Measurements from ENCODE around the gene MRPL22.
"Not testable (repeated sequence)": the region's sequence is repeated elsewhere in the genome, so short reads cannot be mapped to it uniquely, and the experiment has no call there.

Gene MRPL22

DNA sequence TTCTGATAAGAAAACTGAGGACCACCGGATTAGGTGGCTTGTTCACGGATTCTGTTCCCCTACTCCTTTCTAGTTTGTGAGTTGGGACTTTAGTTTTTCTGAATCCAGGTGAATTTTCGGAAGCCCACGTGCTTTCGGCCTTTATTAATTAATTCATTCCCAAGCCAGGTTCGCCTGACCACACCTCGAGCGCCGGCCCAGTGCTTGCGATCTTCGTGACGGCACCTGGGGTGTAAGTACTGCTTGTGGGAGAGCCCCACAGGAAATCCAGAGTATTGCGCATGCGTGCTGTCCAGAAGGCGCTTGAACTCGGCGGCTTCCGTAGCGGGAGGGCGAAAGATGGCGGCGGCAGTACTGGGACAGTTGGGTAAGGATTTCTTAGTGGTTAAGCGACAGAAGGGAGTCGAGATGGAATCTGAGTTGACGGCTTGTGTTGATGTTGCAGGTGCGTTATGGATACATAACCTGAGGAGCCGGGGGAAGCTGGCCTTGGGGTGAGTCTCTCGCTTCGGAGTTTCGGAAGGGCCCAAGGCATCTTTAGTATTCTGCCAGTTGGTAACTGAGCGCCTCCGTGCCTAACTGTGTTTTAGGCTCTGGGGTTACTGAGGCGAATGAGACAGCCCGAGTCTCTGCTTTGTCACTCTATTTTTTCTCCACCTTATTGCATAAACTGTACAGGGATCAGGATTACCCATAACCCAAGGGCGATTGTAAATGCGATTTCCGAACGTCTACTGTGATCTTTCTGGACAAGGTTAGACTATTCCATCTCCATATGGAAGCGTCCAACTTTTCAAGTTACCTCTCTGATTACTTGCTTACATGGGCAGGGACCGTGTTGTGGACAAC, at the start of gene MRPL22:
Gene MRPL22, plus strand, starts transcription at position 302 of the 849 bp plus-strand sequence. Its CDS starts 38 bp downstream, at position 340.
- DNase-seq, result peak; percentile 94

DNA sequence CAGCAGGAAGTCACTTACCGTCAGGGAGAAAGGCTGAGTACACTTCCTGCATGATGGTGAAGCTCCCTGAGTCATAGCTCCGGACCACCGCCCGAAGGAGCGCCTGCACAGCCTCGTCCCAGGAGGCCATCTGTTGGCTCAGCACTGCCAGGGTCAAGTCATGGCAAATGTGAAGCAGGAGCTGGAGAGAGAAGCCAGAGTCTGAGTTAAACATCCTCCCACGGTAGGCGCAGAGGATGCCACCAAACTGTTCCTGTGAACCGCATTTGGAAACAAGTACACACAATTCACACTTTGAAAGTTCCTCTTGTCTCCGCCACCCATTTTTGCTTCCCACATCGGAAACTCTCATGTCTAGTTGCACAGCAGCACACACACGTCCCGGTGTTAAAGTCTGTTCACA, 48.5 kb upstream of the MRPL22 start:
- DNase-seq, result no peak

DNA sequence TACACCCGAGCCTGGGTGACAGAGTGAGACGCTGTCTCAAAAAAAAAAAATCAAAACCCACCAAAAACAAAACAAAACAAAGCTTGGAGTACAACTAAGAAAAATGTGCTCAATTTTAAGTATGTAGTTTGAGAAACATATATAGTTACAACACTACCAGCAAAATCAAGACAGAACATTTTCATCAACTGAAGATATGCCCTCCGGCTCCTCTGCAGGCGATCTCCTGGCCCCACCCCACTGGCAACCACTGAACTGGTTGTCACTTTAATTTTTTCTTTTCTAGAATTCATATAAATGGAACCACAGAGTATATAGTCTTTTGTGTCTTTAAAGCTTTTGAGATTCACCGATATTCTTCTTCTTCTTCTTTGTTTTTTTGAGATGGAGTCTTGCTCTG, 47.5 kb upstream of the MRPL22 start:
- no peak for DNase-seq

DNA sequence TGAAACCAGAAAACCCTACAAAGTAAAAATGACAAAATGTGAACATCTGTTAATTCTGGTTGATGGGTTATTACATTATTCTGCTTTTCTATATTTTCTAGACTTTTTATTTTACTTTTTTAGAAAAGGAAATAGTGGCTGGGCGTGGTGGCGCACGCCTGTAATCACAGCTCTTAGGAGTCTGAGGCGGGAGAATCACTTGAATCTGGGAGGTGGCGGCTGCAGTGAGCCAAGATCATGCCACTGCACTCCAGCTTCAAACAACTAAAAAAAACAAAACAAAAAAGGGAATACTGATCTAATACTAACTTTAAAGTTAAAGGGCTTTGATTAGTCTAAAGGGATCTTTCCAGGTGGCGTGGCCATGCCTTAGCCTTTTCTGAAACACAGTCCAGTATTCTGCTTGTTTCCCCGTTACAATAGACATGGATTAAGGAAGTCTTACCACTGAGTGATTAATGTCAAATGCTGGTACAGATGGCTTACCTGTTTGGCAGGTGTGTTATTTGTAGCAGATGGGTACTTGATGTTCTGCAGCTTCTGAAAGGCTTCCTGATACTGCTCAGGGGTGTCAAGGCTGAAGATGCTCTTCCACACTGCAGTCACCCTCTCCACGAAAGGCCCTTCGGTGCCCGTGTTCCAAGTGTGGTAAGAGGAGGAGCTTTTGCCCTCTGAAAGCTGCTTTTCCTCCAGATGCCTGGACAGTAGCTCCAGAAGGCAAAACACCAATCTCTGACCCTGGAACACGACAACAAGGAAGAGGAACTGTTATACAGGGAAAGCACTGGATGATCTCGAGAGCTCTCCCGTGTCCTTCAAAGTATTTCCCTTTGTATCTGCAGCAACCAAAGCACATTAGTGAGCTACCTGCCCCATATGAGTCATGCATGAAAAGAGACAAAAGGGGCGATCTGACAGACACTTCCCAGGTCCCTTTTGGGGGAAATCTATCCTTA, 45.0 kb upstream of the MRPL22 start:
- DNase-seq, result no peak

DNA sequence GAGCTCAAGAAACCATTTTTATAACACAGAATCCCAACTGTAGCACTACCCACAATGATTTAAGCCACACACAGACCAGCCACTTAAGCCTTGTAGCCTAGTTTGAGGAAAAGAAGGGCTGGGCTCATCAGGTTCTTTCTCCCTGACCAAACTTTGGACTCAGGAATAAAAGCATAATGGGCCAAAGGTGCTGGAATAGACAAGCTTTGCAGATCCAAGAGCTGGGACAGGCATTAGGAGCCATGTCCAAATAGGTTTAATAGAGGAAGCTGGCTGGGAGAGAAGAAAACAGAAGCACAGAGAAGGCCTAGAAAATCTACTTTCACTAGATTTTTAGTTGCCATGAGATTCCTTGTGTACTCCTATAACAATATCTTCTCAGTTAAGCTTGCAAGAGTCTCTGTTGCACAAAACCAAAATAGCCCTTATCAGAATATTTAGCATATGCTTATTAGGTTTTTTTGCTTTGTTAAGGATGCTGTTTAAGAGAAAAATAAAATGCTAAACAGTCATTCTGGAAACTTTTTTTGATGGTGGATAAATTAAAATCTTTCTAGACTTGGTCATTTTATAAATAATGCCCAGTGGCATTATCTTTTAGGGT, 44.2 kb upstream of the MRPL22 start:
- no peak for DNase-seq

DNA sequence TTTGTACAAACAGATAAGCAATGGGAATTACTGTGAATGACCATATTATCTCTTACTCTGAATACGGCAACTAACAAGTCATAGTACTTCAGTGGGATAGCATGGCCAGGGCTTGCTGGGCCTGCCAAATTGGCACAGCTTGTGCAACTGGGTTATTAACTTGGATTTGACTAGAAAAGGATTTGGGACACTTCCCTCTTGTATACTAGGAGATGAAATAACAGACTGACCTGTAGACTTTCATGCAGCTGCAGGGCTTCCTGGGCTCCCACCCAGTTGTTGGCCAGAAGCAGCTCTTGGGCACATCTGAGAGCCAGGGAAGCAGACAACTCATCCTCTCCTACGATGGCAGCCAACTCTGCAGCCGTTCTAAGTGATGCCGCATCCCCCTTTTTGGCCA, 42.7 kb upstream of the MRPL22 start:
- DNase-seq, result no peak

DNA sequence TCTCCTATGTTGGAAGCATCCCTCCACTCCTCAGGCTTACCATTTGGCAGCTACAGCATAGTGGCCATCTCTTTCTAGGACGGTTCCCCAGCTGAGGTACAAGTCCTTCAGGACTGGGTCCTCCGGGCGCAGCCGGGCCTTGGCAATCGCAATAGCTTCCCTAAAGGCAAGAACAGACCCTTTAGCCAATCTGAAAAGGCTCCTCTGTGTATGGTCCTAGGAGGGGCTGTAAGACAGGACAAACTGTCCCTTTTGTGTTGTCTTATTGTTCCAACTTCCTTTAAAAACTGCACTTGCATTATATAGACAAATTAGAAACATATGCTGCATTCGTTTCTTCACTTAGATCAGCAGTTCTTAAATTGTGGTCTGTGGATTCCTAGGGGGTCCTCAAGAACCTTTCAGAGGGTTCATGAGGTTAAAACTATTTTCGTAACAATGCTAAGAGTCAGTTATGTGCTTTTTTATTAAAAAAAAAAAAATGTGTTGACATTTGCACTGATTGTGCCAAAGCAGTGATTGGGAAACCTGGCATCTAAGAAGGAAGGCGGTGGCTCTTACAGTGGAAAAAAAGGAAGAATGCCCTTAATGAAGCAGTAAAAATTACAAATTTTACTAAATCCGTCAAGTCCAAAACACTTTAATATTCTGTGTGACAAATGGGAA, 41.6 kb upstream of the MRPL22 start:
- no peak for DNase-seq

DNA sequence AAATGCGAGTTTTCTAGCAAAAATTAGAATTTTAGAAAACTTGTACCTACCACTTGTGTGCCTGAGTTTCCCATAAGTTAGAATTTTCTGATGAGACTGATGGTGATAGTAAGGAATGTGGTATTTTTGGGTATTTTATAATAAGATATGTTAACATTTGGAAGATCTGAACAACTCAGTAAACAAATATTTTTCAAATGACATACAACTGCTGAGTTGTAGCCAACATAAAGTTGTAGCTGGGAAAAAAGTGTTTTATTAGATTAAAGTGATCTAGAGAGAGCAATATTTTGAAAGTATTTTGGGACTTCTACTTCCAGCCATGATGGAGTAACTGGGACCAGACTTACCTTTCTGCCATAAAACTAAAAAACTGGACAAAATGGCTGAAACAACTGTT, 40.8 kb upstream of the MRPL22 start:
- DNase-seq, result no peak

DNA sequence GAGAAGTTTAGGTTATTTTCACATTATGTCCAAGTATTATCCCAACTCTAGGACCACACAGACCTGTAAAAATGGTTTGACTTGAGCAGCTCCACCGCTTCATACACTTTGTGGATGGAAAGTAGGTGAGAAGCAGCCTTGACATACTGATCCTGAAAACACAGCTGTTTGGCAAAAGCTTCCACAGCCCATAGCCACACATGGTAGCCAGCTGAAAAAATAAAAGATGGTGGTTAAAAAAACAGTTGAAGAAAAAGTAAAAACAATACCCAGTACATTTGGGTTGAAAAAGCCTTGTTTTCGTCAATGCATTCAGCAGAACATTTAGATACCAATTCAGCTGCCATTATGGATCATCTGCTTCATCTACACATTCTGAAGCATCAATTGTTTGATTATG, 39.6 kb upstream of the MRPL22 start:
- no peak for DNase-seq

DNA sequence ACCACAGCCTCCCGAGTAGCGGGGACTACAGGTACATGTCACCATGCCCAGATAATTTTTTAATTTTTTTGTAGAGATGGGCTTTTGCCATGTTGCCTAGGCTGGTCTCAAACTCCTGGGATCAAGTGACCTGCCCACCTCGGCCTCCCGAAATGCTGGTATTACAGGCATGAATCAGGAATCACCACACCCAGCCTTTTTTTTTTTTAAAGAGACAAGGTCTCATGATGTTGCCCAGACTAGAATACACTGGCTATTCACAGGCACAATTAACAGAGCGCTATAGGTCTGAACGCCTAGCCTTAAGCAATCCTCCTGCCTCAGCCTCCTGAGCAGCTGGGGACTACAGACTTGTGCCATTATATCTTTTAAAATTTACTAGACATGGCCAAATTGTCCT, 39.0 kb upstream of the MRPL22 start:
- no peak for DNase-seq

DNA sequence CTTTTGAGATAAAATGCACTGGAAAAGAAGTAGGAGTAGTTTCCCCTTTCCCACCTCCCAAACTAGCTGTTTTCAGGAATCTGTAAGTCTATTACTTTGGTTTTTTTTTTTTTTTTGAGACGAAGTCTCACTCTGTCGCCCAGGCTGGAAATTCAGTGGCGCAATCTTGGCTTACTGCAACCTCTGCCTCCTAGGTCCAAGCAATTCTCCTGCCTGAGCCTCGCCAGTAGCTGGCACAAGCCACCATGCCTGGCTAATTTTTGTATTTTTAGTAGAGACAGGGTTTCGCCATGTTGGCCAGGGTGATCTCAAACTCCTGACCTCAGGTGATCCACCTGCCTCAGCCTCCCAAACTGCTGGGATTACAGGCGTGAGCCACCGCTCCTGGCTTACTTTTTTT, 35.3 kb upstream of the MRPL22 start:
- DNase-seq, result not testable (repeated sequence)

DNA sequence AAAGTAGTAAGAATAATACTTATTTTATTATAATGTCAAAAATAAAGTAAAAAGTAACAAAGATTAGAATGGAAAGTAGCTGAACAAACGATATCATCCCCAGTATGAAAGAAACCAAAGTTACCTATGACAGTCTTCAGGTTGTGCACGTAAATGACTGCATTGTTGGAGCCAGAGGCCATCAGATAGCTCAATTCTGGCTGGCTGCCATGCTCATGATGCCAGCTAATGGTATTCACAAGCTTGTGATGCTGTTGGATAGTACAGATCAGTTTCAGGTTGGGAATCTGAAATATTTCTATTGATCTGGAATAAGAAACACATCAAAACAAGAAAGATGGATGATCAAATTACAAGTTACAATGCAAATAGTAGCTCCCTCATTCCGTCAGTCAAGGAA, 24.0 kb upstream of the MRPL22 start:
- DNase-seq, result no peak

DNA sequence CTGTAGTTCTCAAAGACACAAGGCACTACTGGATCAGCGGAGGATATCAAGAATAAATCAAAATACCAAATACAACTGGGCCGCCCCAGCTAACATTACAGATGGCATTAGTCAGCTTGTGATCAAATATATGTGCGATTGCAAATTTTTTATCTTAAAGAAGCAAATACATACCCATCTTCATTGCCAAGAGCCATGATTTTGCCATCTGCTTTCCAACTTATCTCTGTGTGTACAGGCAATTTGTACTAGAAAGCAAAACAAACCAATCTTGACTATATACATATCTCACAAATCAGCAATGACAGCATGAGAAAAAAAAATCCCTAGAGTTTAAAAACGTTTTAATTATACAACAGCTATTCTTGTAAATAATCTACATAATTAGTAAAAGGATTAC, 23.1 kb upstream of the MRPL22 start:
- no peak for DNase-seq

DNA sequence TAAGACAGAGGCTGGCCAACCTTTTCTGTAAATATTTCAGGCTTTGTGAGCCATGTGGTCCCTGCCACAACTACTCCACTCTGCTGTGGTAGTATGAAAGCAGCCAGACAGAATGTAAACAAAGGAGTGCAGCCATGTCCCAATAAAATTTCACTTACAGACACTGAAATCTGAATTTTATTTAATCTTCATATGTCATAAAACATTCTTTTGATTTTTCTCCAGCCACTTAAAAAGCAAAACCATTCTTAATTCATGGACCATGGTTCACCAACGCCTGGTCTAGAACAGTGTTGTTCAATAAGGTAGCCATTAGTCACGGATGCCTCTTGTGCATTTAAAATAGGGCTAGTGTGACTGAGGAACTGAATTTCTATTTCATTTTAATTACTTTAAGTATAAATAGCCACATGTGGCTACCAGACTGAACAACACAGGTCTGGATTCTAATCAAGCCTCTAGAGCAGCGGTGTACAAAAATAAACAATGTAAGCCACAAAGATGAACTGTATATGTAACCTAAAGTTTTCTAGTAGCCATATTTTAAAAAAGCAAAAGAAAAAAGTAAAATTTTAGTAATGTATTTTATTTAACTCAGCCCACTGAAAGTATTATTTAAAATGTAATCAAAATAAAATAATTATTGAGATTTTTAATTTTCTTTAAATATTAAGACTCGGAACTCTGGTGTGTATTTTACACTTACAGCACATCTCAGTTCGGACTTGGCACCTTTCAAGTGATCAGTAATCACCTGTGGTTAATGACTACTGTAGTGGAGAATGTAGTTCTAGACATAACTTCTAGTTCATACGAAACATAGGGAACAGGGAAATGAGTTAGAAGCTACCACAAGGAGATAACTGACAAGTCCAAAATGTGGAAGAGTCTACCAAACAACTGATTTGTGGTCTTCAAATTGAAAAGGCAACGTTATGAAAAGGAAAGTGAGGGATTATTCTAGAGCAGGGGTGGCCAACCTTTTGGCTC, 17.1 kb upstream of the MRPL22 start:
- no peak for DNase-seq

DNA sequence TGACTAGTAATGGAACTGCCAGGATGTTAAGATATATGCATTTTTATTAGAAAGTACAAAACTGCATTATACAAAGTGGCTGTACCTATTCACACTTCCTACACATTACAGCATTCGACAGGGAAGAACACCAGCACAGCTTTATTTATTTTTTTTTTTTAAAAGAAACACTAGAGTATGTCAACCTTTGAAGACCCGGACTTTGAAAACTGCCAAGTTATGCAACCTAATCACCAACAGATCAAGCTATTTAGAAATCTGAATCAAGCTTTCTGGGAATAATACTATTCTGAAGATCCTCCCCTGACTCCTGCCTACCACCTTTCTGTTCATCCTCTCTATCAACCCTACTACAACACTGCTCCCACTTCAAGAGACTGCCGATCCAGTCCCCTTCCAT, 7.3 kb upstream of the MRPL22 start:
- DNase-seq, result no peak

DNA sequence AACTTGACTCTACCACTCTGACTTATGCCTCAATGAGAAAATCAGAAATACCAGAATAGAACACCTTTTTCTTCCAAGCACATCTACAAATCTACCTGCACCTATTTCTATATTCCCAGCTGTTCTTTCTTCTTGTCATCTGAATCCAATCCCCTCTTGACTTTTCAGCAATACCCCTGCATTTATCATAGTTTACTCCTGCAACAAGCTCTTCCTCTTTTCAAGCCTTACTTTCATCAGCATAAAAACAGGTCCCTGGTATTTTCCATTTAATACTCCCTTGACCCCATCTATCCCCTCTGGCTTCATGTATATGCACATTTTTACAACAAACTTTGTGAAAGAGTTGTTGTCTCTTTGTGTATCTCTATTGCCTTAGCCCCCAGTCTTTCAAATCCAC, 6.0 kb upstream of the MRPL22 start:
- no peak for DNase-seq

DNA sequence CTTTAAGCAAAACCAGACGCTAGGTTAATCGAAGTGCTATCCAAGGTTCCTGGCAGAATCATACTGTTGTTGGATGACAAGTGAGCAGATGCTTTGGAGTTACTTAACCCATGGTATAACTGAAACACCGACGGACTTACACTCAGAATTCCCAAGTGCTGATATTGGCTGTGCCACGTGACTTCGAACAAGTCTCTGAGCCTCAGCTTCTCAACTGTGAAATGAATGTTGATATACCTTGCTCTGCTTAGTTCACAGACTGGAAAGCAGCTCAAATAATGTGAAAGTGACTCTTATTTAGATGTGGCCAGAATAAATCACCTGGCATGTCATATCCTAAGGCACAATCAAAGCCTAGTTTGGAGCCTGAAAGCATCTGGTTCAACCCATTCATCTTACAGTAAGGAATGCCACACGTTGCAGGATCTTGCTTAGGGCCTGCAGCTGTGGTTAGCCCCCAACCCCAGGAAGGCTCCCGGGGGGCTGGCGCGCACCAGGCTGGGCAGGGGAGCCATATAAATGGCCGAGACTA, 3.6 kb upstream of the MRPL22 start:
- no peak for DNase-seq

DNA sequence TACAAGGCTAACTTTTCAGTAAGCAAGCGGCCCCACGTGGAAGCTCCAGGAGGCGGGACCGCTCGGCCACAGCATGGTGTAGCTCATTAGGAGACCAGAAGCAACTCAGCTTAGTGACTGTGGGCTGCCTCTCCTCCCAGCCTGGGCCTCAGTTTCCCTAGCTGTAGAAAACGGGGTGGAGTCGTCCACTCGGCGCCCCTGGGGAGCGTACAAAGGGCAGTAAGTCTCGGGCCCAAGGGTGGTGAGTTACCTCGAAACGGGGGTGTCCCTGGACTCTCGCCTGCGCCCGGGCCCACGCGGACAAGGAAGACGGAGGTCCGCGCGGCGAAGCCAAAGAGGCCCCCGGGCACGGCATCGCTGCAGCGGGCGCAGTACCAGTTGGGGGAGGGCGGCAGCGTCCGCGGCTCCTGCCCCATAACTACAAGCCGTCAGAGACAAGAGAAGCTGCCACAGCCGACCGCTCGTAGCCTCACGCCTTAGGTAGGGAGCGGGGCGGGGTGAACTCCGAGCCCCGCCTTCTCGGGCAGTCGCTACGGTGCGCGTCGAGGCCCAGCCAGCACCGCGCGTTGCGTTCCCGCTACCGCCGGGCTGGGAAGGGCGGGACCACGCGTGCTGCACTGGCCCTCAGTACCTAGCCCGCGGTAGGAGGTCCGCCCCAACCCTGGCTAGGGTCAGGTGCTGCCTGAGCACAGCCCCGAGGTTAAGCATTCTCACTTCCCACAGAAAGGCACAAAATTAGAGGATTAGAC, 3.0 kb upstream of the MRPL22 start, which contains the start of gene GEMIN5:
Gene GEMIN5, minus strand, starts transcription at position 494 of the 749 bp plus-strand sequence. Its CDS starts 78 bp downstream, at position 416.
- peak; percentile 78 for DNase-seq

DNA sequence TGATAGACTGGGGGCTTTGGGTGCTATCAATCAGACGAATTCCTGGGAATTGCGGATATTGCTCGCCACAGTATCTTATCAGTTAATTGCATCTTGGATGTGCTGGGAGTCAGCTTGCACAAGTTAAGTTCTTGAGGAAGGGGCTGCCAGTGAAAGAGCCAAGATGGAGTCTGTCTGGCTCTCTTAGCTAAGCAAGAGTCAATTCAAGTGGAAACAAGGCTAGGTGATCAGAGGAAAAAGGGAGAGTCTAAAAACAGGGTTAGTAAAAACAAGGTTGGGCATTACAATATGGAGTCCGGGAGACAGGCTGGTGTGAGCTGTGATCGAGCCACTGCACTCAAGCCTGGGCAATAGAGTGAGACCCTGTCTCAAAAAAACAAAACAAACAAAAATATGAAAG, 1.5 kb upstream of the MRPL22 start:
- not testable (repeated sequence) for DNase-seq

DNA sequence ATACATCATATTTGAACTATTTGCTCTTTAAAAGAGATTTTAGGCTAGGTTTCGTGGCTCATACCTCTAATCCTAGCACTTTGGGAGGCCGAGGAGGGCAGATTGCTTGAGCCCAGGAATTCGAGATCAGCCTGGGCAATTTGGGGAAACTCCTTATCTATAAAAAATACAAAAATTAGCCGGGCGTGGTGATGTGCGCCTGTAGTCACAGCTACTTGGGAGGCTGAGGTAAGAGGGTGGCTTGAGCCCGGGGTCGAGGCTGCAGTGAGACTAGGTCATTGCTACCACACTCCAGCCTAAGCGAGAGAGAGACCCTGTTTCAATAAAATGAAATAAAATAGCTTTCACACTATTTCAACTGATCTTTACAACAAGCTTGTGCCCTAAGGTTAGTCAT, 500 bp upstream of the MRPL22 start:
- no peak for DNase-seq

Data from activated CD4-positive, alpha-beta T cell treated with anti-CD3 and anti-CD28 coated beads, Interleukin-2, amount 50 U/mL, for 1 hour (primary cell).